ENCODE measurements around the gene PDX1. TPM values are rescaled to one million over a fixed set of nuclear protein-coding genes. Genes with fewer than 3 reads are reported as not detected.

PDX1 gene
- total and polyA plus RNA-seq, 9 of the 15 experiments (the other 6 are each of a cell fraction or from before 2014, with no cell fraction given) = not detected

DNA sequence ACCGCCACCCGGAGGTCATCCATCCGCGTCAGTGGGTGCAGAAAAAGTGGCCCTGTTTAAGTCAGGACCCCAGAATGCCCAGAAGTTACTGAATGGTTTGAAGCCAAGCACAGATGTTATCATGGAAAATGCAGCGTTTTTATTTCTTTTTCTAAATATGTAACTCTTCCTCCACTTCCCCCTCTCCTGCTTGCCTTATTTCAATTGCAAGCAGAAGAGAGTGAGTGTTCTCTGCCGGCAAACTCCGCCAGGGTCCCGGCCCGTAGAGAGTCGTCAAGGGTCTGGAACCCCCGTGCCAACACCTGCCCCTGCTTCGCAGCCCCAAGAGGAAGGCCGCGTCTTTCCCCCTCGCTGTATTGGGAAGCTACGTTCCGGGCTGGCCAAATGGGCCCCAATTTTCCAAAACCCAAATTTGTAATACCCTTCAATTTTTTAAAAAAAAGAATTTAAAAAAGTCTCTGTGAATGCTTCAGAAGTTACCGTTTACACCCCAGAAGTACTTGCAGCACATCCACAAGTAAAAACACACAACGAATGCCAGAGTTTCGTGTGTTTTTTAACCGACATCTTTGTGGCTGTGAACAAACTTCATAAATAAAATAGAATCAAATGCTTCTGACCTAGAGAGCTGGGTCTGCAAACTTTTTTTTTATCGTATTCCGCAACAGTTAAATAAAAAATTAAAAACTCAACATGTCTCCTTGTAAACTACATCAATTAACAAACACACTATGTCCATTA, 712 bp upstream of the PDX1 start (continued):
- TF ChIP-seq, protein P1, sequence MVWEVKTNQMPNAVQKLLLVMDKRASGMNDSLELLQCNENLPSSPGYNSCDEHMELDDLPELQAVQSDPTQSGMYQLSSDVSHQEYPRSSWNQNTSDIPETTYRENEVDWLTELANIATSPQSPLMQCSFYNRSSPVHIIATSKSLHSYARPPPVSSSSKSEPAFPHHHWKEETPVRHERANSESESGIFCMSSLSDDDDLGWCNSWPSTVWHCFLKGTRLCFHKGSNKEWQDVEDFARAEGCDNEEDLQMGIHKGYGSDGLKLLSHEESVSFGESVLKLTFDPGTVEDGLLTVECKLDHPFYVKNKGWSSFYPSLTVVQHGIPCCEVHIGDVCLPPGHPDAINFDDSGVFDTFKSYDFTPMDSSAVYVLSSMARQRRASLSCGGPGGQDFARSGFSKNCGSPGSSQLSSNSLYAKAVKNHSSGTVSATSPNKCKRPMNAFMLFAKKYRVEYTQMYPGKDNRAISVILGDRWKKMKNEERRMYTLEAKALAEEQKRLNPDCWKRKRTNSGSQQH (CRISPR knock-in tag; IDR thresholded peaks at IDR 0.05) = no peak
- TF ChIP-seq MAZ (CRISPR knock-in tag; conservative IDR thresholded peaks at IDR 0.05 in 1 of 2, IDR thresholded peaks at IDR 0.05 in 1 of 2) (no peak), ZNF121 (CRISPR knock-in tag; conservative IDR thresholded peaks at IDR 0.05) (no peak), KAT7 (CRISPR knock-in tag; IDR thresholded peaks at IDR 0.05; ENCODE audit: borderline replicate concordance) (no peak)

DNA sequence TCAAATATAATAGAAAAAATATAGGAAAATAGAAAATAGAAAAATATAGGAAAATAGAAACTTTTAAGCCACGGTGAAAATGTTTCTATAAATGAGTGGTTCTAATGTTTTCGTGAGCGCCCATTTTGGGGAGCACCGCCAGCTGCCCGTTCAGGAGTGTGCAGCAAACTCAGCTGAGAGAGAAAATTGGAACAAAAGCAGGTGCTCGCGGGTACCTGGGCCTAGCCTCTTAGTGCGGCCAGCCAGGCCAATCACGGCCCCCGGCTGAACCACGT, 204 bp upstream of the PDX1 start:
- H3K27ac ChIP-seq (ENCODE audit: extremely low read depth, low read depth, low read length) = no peak overlapping the region
- in situ Hi-C loops (cut with MboI) (no loop called here), intact Hi-C loops (cut with micrococcal nuclease) (no loop called here)
- H3K4me1 ChIP-seq (replicated peaks in 1 of 2; ENCODE audit: control insufficient read depth in 2 of 2, insufficient read depth in 2 of 2, low read length in 2 of 2) = peaks cover 0 to 9% of the 10 kb centered on the region in 2 experiments; a peak in 2 of 5 replicates
- H3K27me3 ChIP-seq (ENCODE audit: control insufficient read depth in 2 of 2, insufficient read depth in 2 of 2, low read length in 2 of 2) = peaks cover 11 to 62% of the 10 kb centered on the region in 2 experiments; a peak in 4 of 5 replicates
- ChIA-PET CTCF (ENCODE audit: low intra/inter-chr PET ratio) (no interaction called here), POLR2A (no interaction called here)
- H3K36me3 ChIP-seq (ENCODE audit: control insufficient read depth, insufficient read depth, low read length) = no peaks in the 10 kb centered on the region
- FAIRE-seq (no peak), ATAC-seq (no peak; the same call in 1 of the 3 replicates), DNase-seq (ENCODE audit: extremely low read depth in 1 of 4, low spot score in 3 of 4) (peak in 3 of 4 experiments; percentile 44 to 64 (median 53))
- no peak overlapping the region for H3K4me2 ChIP-seq (ENCODE audit: insufficient read depth, low read length)
- BruUV-seq (replicated peaks) = no TSS peak
- no peak overlapping the region for H3K4me3 ChIP-seq
- no peak overlapping the region for H3K9ac ChIP-seq (ENCODE audit: insufficient read depth in 1 of 2, low read depth in 2 of 2, low read length in 2 of 2)
- H3K79me2 ChIP-seq (ENCODE audit: control insufficient read depth, insufficient read depth, low read length) = no peaks in the 10 kb centered on the region
- 2% methylated on average over 9 of the region's 11 CpGs for WGBS (ENCODE audit: insufficient coverage, low coverage, missing lambda C conversion rate)
- H2AFZ ChIP-seq (ENCODE audit: low read depth, low read length) = no peak overlapping the region
- no peaks in the 10 kb centered on the region for H4K20me1 ChIP-seq (replicated peaks; ENCODE audit: control insufficient read depth, insufficient read depth, low read length)
- no peaks in the 10 kb centered on the region for H3K9me3 ChIP-seq (replicated peaks; ENCODE audit: control insufficient read depth, insufficient read depth, low read depth, low read length)
- H3K9me1 ChIP-seq (ENCODE audit: control insufficient read depth, insufficient read depth, low read length) = no peaks in the 10 kb centered on the region
- no peak for TF ChIP-seq ARID1B (IDR thresholded peaks at IDR 0.05)
- TF ChIP-seq ARHGAP35 (IDR thresholded peaks at IDR 0.05; ENCODE audit: partially characterized antibody) = no peak
- TF ChIP-seq CBX1 (IDR thresholded peaks at IDR 0.05; ENCODE audit: low read depth) = no peak
- TF ChIP-seq ZNF699 (CRISPR knock-in tag; IDR thresholded peaks at IDR 0.05; ENCODE audit: insufficient replicate concordance) = no peak
- TF ChIP-seq, protein P2, sequence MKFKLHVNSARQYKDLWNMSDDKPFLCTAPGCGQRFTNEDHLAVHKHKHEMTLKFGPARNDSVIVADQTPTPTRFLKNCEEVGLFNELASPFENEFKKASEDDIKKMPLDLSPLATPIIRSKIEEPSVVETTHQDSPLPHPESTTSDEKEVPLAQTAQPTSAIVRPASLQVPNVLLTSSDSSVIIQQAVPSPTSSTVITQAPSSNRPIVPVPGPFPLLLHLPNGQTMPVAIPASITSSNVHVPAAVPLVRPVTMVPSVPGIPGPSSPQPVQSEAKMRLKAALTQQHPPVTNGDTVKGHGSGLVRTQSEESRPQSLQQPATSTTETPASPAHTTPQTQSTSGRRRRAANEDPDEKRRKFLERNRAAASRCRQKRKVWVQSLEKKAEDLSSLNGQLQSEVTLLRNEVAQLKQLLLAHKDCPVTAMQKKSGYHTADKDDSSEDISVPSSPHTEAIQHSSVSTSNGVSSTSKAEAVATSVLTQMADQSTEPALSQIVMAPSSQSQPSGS (CRISPR knock-in tag; IDR thresholded peaks at IDR 0.05) = no peak
- TF ChIP-seq SMARCB1 (IDR thresholded peaks at IDR 0.05; ENCODE audit: insufficient read length, low read depth) = no peak
- TF ChIP-seq TRIM24 (IDR thresholded peaks at IDR 0.05) = no peak
- peak; percentile 38; the same call in 1 of the 2 replicates for TF ChIP-seq RAD51 (IDR thresholded peaks at IDR 0.05; ENCODE audit: borderline replicate concordance, low read depth)
- peak; percentile 47 for TF ChIP-seq NFYB (IDR thresholded peaks at IDR 0.05; ENCODE audit: extremely low read depth, insufficient read length)
- TF ChIP-seq ZNF280A (IDR thresholded peaks at IDR 0.05; ENCODE audit: low read depth, partially characterized antibody) = no peak
- no peak for TF ChIP-seq KDM2B (CRISPR knock-in tag; IDR thresholded peaks at IDR 0.05)

Measured in K562 (cell line).